IPS DF 19.7 (cell line): ENCODE measurements around the gene DOK7.

ENCODE experiments used
- DNase-seq: peaks from one replicate; pipeline ENCODE4 v3.0.0-alpha.2; 2013; ENCODE audit warnings: low read depth, low spot score

DOK7 gene

DNA sequence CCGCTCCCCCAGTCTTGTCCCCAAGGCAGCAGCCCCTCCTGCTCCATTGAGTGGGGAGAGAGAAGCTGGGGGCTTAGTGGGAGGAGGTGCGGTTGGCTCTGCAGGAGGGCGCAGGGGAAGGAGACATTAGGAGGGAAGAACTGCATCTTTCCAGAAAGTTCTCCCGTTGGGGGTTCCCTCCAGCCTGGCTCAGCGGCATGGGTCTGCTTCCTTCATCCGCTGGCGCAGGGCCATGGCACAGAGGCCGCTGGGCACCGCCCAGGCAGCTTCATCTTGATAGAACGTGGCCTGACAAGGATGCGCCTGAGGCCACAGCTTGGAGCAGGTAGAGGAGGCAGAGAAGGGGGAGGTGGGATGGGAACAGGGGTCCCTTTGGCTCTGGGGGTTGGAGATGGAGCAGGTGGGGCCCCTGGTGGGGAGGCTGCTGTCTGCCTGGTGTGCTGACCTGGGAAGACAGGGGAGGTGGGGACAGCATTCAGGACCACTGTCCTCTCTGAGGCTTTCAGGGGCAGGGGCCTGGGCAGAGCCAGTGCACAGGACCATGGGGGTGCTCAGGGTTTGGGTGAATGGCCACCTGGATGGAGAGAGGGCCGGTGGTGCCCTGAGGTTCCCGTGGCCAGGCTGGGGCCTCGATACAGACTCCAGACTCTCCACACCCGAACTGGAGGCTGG lies 12.1 kb downstream of the DOK7 start:
- DNase-seq, result no peak

DNA sequence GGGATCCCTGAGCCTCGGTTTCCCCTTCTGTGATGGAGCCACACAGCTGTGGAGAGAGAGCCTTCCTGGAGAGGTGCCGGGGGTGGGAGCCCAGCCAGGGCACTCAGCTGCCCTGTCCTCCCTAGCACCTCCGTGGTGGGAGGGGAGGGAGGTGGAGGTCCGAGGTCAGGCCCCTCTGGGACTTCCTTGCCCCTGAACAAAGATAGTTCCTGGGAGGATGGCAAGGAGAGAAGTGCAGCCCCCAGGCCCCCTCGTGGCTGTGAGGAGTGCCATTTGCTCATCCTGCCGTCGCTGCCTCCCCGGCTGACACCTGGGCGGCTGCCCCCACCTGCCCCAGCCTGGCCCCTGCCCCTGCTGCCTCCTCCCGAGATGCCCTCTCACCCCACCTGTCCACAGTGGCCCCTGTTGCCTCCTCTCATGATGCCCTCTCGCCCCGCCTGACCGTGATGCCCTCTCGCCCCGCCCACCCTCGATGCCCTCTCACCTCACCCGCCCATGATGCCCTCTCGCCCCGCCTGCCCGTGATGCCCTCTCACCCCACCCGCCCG lies 12.7 kb downstream of the DOK7 start:
- DNase-seq, result no peak

DNA sequence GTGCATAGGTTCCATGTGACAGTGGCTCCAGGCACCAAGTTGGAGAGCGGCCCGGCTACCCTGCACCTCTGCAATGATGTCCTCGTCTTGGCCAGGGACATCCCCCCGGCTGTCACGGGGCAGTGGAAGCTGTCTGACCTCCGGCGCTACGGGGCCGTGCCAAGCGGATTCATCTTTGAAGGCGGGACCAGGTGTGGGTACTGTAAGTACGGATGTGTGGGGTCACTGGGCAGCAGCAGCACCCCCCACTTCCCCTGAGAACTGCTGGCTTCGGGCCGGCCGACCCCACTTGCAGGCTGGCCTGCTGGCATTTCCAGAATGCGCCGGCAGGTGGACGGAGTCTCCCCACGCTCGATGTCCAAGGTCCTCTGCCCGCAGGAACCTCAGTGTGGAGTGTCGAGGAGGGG lies 13.2 kb downstream of the DOK7 start:
- DNase-seq, result no peak

DNA sequence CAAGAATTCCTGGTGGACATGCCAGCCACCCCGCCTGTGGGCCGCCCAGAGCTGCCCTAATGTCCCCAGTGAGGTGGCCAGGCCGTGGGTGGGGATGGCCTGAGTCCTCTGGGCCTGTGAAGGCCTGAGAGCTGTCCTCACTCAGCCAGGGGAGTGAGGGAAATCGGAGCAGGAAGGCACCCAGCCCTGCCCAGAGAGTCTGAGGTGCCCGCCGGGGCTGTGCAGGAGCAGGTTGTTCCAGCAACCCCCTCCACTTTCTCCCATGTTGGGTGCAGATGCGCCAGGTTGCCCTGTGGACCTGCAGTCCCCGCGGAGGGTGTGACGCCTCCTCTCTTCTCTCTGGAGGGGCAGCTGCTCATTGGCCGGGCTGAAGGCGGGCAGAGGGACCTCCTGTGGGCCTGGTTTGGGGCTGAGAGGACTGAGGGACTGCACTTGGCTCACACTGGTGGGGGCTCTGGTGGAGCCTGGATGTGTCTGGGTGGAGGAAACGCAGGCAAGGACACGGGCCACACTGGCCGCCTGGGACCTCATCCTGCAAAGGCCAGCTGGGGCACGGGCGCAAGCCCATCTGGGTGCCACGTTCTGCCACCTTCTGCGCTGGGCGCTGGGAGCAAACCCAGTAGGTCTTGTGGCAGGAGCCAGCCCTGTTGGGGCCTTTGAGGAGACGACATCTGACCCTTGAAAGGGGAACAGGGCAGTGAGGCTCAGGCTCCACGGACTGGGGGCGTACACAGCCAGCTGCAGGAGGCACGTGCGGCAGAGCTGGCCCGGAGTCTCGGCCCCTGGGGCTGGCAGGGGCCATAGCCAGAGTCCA lies 14.0 kb downstream of the DOK7 start:
- DNase-seq, result no peak

DNA sequence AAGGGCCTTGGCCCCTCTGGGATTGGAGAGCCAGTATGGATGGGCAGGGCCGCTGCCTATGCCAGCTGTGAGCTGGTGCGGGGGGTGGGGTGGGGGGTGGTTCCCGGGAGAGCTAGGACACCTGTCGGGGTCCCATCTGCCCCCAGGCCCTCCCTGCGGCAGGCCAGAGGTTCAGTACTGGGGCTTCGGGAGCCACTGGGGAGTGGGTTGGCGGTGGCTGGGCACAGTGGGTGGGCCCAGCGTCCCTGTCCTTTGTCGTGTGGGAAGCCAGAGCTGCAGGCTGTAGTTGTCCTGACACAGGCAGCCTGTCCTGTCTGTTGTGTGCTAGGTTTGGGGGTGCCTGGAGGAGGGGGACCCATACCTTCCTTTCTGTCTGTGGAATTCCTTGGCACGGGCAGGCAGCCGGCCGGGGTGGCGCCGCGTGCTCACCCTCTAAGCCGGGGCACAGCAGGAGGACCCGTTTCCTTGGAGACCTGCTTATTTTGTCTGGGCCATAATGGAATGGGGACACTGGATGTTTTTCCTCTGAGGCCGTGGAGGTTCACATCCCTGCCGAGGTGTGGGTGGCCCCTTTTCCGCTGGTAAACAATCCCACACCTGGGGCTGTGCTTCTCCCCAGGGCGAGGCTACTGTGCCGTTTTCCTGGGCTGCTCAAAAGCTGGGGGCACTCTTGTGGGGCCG lies 14.8 kb downstream of the DOK7 start:
- DNase-seq, result no peak

DNA sequence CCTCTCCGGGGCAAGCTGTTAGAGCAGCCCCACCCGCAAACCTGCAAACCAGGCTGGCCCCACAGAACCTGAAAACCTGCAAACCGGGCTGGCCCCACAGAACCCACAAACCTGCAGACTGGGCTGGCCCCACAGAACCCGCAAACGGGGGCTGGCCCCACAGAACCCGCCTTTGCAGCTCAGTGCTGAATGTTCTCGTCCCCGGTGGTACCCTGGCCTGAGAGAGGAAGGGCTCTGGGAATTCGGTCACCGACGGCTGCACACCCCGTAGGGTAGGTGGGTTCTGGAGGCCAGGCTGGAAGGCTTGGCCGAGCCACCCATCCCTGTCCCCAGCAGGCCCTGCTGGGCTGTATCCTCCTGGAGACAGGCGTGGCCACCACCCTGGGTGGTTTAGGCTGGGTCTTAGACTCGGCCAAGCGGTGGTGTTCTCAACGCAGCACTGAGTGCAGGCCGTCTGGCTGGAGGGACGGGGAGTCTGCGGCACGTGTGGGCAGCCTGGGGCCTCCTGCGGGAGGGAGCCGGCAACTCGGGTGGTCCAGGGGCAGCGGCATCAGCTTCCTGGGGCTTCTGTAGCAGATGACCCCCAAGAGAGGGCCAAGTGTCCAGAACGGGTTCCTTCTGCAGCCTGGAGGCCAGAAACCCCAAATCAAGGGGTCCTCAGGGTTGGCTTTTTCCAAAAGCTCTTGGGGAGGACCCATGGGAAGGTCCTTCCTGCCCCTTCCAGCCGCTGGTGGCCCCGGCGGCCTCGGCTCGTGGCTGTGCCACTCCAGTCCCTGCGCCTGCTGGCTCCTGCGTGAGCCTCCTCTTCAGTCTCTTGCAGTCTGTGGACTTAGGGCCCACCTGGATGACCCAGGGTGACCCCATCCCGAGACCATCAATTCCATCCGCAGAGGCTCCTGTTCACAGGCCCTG lies 15.6 kb downstream of the DOK7 start:
- DNase-seq, result no peak

DNA sequence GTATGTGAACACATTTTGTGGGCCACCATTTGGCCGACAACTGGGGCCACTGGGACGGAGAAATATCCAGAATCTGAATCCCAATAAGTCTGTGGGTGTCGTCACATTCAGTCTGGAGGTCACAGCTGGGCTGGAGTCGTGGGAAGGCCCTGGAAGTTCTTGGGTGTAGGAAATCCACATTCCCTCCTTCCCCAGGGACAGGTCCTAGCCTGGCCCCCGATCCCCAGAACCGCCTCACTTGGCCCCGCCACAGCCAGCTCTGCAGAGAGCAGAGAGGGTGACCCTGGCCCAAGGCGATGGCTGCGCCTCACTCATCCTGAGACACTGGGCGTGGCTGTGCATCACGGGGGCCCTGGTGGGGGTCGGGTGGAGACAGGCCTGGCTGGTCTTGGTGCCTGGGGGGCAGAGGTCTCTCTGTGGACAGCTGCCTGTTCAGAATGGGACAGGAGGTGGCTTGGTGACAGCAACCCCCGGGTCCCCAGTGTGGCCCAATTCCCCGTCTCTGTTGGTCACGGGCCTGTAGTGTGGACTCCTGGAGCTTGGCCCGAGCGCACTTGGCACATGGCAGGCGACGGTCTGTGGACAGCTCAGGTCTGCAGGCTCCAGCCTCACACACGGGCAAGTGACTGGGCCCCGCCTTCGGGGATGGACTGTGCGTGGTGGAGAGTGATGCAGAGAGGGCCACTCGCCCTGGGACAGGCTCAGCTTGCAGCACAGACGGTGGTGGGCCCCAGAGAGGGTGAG lies 16.4 kb downstream of the DOK7 start:
- DNase-seq, result no peak

DNA sequence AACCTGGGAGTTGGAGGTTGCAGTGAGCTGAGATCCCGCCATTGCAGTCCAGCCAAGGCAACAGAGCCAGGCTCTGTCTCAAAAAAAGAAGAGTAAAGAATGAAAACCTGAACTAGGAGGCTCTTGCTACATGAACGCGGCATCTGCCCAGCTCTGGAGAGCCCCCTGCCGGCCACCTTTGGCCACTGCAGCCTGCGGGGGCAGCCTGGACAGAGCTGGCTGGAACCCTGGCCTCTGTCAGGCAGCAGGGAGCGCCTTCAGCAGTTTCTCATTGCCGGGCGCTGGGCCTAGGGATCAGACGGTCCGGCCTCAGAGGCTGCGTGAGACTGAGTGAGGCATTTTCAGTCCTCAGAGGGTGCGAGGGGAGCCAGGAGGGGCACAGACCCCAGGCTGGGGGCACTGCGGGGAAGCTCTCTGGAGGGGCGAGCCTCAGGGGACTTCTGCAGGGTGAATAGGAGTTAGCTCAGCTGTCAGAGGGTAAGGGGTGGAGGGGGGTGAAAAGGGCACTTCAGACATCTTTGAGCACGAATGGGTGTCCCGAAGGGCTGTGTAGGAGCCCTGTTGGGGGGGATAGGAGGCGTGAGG lies 17.5 kb downstream of the DOK7 start:
- DNase-seq, result peak; percentile 33

DNA sequence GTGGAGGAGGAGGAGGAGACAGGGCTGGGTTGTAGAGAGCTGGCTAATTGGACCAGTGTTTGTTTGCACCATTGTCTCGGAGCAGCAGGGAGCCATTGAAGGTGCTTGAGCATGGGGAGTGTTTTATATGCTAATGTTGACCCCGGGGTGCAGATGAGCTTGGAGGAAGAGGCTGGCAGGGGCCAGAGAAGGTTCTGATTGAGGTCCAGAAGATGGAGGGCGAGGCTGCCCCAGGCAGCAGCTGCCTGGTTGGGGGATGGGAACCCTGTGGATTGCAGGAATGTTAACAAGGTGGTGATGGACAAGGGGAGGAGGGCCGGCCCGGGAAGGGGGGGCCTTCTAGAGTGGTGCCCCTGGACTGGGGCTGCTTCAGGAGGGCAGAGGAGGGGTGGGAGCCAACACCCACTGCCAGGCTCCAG lies 18.0 kb downstream of the DOK7 start:
- peak; percentile 45 for DNase-seq

DNA sequence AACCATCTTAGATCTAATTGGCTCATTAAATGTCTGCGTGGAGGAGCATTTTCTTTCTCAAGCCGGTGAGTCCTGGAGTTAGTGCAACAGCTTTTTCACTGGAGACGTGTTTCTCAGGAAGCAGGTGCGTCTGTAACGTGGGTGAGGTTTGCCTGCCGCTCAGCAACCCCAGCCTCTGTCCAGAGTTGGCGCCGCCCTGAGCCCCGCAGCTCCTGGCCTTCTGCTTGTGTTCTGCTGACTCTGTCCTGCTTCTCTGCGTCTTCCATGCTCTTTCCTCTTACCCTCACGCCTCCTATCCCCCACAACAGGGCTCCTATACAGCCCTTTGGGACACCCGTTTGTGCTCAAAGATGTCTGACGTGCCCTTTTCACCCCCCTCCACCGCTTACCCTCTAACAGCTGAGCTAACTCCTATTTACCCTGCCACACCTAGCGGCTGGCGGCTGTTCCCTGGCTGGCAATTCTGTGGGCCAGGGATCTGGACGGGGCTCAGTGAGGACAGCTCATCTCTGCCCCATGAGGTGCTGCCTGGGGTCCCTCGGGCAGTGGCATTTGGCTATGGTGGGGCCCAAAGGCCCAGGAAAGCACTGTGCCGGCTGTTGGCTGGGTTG lies 18.8 kb downstream of the DOK7 start:
- DNase-seq, result no peak

DNA sequence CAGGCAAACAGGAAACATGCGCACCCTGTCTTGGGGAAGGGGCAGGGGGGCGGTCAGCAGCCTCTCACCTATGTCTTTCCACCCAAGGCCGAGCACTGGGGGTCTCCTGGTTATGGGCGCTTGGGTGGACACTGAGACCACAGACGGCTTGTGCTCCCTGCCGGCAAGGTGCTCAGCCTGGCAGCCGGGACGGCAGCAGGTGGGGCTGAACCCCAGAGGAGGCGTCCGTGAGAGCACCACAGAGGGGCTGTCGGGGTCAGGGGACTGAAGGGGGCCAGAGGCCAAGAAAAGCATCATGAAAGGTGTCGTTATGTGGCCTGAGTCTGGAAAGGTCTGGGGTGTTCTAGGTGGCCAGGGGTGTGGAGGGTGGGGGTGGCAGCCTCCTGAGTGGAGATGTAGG lies 19.6 kb downstream of the DOK7 start:
- DNase-seq, result no peak

DNA sequence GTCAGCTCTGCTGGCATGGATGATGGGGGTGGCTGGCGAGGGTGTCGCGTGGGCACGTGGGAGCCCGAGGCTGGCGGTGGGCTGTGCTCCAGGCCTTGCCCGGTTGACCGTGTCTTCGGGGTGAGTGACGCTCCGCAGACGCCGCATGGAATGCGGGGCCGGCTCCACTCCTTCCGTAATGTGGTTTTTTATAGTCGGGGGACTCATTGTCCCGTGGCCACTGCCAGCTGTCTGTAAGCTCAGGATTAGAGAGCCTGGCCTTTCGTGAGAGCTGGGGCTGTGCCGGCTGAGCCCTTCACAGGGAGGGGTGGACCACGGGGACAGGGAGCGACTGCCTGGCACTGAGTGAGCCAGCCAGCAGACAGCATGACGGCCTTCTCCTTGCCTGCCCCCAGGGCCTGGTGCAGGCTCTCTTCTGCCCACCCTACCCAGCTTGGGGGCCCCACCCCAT lies 20.4 kb downstream of the DOK7 start:
- no peak for DNase-seq

DNA sequence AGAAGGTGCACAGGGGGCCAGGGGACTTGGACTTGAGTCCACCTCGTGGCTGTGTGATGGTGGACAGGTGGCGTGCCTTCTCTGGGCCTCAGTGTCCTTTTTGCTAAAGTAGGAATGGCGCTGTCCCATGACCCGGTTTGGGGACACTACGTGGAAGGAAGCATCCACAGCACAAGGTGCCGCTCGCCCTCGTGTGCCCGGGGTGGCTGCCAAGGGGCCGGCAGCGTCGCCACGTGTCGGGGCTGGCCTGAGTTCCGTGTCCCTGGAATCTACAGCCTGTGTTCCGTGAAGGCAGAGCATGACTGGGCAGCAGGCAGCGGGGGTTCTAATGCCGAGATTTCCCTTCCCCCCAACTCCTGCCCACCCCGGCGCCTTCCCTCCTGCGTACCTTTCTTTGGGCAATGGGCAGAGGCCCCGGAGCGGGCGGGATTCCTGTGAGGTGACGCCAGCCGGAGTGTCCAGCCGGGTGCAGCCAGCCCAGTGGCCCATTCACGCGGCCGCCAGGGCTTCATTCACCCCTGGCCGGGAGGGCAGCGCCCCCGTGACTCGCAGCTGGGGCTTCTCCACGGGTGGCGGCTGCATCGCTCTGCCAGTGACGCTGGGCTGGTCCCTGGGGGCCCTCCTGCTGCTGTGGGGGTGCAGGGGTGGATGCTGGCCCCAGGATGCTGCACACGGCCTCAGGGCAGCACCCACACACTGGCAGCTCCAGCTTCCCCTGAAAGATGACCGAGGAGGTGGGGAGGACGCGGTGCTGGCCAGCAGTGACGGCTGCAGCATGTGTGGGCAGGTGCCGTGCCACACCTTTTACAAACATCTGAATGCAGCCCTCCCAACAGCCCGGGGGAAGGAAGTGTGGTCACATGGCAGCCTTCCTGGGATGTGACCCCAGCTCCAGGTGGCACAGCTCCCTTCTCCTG lies 21.2 kb downstream of the DOK7 start:
- DNase-seq, result no peak

DNA sequence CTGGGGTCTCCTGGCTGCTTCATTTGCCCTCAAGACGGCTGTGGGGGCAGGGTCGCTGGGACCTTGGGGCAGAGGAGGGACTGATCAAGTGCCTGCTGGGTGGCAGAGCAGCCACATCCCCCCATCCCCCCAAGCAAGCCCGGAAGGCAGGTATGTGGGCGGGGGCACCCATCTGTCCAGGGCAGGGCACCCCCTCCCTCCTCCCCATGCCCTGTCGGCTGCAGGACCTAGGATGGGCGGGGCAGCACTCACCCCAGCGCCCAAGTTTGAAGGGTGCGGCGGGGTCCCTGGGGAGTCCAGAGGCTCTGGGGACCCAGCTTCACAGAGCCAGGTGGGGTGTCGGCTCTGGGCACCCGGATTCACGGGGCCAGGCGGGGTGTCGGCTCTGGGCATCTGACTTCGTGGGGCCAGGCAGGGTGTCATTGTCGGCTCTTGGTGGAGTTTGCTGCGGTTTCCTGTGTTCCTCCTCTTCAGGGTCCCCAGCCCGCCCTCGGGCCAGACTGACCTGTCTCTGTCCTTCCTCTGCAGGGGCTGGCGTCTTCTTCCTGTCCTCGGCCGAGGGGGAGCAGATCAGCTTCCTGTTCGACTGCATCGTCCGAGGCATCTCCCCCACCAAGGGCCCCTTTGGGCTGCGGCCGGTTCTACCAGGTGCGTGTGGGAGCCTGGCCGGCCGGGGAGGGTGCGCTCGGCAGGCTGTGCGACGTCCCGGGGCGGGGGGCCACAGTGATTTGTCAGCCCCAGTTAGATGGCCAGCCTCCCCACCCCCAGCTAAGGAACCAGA lies 22.1 kb downstream of the DOK7 start:
- DNase-seq, result no peak

DNA sequence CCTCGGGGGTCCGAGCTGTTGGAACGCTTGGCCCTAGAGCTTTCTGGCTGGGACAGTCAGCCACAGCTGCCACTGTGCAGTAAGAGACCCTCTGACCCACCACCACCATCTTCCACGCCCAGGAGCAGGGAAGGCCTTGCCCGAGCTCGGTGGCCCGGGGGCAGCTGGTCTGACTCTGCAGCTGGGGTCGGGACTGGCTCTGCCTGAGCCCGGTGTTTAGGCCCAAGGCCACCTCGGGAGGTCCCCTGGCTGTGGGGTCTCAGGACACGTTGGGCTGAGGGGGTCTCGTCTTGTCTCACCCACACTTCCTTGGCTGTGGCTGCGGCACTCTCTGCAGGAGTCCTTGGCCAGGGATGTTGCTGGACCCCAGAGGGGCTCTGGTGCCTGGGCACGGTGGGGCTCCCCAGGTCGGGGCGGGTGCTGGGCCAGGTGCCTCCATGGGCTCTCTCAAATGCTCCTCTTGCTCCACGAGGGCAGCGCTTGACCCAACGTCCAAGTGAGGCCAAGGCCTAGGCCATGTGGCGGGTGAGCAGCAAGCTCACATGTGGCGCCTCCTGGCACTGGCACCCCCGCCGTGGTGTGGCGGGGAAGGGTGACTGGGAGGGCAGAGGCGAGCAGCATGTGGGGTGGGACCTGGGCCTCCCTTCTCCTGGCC lies 22.9 kb downstream of the DOK7 start:
- DNase-seq, result no peak

DNA sequence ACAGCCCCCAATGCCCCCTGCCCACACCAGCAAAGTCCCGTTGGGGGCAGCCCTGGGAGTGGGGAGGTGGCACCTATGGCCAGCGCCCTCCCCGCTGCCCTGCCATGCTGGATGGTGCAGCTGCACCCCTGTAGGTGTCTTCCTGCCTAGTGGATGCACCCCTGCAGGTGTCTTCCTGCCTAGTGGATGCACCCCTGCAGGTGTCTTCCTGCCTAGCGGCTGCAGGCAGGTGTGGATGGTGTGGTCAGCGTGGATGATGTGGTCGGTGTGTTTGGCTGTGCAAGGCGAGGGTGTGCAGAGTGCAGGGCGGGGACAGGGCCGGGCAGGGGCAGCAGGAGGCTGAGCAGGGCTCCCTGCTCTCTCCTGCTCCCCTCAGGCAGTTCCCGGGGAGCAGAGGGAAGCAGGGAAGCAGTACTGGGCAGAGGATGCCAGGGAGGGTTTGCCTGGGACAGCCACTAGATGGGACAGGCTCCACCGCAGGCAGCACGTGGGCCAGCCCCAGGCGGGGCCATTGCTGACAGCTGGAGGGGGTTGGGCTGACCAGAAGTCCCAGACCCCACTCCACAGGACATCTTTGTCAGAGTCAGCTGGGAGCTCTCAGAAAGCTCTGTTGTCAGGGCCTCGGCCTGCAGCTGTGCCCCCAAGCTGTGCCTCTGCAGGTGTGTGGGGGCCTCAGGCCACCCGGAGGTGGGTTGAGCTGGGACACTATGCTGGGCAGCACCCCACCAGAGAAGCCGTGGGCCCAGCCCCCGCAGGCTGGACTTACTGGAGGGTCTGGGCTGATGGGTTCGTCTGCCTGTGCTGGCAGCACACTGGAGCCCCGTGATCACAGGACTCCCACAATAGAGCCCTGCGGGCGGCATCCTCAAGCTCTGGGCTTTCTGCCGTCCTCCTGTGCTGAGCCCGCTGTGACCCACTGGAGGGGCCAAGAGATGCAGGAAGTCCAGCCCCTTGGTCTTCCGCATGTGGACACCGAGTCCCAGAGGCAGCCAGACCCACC lies 23.7 kb downstream of the DOK7 start:
- DNase-seq, result no peak
